ENCODE measurements around the gene ALB. TPM values are rescaled to one million over a fixed set of nuclear protein-coding genes. Genes with fewer than 3 reads are reported as not detected.

The ALB gene
- total and polyA plus RNA-seq, 4 donors: 0.07 to 32.8 (median 4.4) TPM

DNA sequence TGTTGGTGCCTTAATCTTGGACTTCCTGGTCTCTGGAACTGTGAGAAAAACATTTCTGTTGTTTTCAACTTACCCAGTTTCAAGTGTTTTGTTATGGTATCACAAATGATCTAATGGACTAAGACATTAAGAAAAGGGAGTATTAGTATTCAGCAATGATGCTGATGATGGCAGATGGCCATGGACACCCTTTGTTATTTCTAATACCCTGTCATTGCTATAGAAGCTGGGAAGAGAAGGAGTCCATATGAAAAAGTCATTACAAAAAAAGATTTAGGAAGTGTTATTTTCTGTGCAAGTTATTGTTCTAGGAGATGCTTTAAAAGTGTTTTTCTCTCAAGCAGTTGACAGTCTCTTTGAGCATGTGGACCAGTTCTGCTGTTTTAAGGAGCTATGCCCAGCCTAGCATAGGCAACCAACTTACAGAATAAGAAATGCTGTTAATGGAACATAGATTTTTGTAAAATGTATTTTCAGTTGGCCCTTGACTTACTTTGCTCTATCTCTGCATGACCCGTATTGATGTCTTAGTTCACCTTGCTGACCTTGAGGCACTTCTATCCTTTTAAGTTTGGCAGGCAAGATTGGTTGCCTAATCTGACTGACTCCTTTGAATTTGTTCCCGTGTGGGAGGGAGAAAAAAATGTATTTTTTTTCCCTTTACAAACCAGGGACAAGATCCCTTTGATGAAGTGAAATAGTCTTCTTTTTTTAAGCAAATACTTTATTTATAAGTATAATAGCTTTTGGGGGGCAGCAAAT, 25.9 kb downstream of the ALB start:
- Histone ChIP-seq H3K4me1 (ENCODE audit: control insufficient read depth in 5 of 5, insufficient read depth in 5 of 5, low read length in 5 of 5) (peaks cover 0 to 21% (median 0%) of the 10 kb centered on the region in 5 donors), H3K36me3 (ENCODE audit: control insufficient read depth in 4 of 4, insufficient read depth in 4 of 4, low read length in 4 of 4) (no peaks in the 10 kb centered on the region), H3K27me3 (ENCODE audit: control insufficient read depth in 3 of 3, insufficient read depth in 3 of 3, low read length in 2 of 3) (no peaks in the 10 kb centered on the region), H3K4me3 (no peak overlapping the region), H3K9me3 (ENCODE audit: control insufficient read depth in 4 of 4, insufficient read depth in 3 of 4, low read length in 3 of 4) (no peaks in the 10 kb centered on the region), H3K9ac (ENCODE audit: insufficient read depth in 1 of 2, low read length in 2 of 2) (no peak overlapping the region), H3K27ac (ENCODE audit: low read depth in 1 of 2, low read length in 1 of 2) (no peak overlapping the region)
- ATAC-seq (ENCODE audit: insufficient read depth, low FRiP score) (no peak), DNase-seq (peak; percentile 64 to 92 (median 88))
- WGBS, 2 donors: 32 to 63% methylated on average over 2 of the region's 2 CpGs
- TF ChIP-seq, protein P1, sequence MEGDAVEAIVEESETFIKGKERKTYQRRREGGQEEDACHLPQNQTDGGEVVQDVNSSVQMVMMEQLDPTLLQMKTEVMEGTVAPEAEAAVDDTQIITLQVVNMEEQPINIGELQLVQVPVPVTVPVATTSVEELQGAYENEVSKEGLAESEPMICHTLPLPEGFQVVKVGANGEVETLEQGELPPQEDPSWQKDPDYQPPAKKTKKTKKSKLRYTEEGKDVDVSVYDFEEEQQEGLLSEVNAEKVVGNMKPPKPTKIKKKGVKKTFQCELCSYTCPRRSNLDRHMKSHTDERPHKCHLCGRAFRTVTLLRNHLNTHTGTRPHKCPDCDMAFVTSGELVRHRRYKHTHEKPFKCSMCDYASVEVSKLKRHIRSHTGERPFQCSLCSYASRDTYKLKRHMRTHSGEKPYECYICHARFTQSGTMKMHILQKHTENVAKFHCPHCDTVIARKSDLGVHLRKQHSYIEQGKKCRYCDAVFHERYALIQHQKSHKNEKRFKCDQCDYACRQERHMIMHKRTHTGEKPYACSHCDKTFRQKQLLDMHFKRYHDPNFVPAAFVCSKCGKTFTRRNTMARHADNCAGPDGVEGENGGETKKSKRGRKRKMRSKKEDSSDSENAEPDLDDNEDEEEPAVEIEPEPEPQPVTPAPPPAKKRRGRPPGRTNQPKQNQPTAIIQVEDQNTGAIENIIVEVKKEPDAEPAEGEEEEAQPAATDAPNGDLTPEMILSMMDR (IDR thresholded peaks at IDR 0.05; ENCODE audit: control extremely low read depth, extremely low read depth): no peak

DNA sequence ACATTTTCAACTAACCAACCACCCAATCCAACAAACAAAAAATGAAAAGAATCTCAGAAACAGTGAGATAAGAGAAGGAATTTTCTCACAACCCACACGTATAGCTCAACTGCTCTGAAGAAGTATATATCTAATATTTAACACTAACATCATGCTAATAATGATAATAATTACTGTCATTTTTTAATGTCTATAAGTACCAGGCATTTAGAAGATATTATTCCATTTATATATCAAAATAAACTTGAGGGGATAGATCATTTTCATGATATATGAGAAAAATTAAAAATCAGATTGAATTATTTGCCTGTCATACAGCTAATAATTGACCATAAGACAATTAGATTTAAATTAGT, 27.7 kb downstream of the ALB start:
- no peak overlapping the region for H3K27ac ChIP-seq (ENCODE audit: low read depth in 1 of 2, low read length in 1 of 2)
- DNase-seq (no peak), ATAC-seq (ENCODE audit: insufficient read depth, low FRiP score) (no peak)
- no peaks in the 10 kb centered on the region for H3K36me3 ChIP-seq (ENCODE audit: control insufficient read depth in 4 of 4, insufficient read depth in 4 of 4, low read length in 4 of 4)
- H3K27me3 ChIP-seq (ENCODE audit: control insufficient read depth in 3 of 3, insufficient read depth in 3 of 3, low read length in 2 of 3): no peaks in the 10 kb centered on the region
- WGBS, 2 donors: 61 to 81% methylated on average over 1 of the region's 1 CpG
- no peak overlapping the region for H3K9ac ChIP-seq (ENCODE audit: insufficient read depth in 1 of 2, low read length in 2 of 2)
- H3K4me3 ChIP-seq: no peak overlapping the region
- H3K4me1 ChIP-seq (ENCODE audit: control insufficient read depth in 5 of 5, insufficient read depth in 5 of 5, low read length in 5 of 5): peaks cover 0 to 21% (median 0%) of the 10 kb centered on the region in 5 donors
- TF ChIP-seq, protein P1 (IDR thresholded peaks at IDR 0.05; ENCODE audit: control extremely low read depth, extremely low read depth): no peak
- no peaks in the 10 kb centered on the region for H3K9me3 ChIP-seq (ENCODE audit: control insufficient read depth in 4 of 4, insufficient read depth in 3 of 4, low read length in 3 of 4)

DNA sequence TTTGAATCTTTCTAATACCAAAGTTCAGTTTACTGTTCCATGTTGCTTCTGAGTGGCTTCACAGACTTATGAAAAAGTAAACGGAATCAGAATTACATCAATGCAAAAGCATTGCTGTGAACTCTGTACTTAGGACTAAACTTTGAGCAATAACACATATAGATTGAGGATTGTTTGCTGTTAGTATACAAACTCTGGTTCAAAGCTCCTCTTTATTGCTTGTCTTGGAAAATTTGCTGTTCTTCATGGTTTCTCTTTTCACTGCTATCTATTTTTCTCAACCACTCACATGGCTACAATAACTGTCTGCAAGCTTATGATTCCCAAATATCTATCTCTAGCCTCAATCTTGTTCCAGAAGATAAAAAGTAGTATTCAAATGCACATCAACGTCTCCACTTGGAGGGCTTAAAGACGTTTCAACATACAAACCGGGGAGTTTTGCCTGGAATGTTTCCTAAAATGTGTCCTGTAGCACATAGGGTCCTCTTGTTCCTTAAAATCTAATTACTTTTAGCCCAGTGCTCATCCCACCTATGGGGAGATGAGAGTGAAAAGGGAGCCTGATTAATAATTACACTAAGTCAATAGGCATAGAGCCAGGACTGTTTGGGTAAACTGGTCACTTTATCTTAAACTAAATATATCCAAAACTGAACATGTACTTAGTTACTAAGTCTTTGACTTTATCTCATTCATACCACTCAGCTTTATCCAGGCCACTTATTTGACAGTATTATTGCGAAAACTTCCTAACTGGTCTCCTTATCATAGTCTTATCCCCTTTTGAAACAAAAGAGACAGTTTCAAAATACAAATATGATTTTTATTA, 28.3 kb downstream of the ALB start:
- H3K9me3 ChIP-seq (ENCODE audit: control insufficient read depth in 4 of 4, insufficient read depth in 3 of 4, low read length in 3 of 4): no peaks in the 10 kb centered on the region
- DNase-seq (peak in 1 of 3 donors; percentile 14), ATAC-seq (ENCODE audit: insufficient read depth, low FRiP score) (no peak)
- 60 to 82% methylated on average over 5 of the region's 5 CpGs for WGBS, 2 donors
- H3K4me3 ChIP-seq: no peak overlapping the region
- TF ChIP-seq, protein P1 (IDR thresholded peaks at IDR 0.05; ENCODE audit: control extremely low read depth, extremely low read depth): no peak
- no peak overlapping the region for H3K9ac ChIP-seq (ENCODE audit: insufficient read depth in 1 of 2, low read length in 2 of 2)
- no peaks in the 10 kb centered on the region for H3K36me3 ChIP-seq (ENCODE audit: control insufficient read depth in 4 of 4, insufficient read depth in 4 of 4, low read length in 4 of 4)
- no peak overlapping the region for H3K27ac ChIP-seq (ENCODE audit: low read depth in 1 of 2, low read length in 1 of 2)
- H3K27me3 ChIP-seq (ENCODE audit: control insufficient read depth in 3 of 3, insufficient read depth in 3 of 3, low read length in 2 of 3): no peaks in the 10 kb centered on the region
- peaks cover 0 to 21% (median 0%) of the 10 kb centered on the region in 5 donors for H3K4me1 ChIP-seq (ENCODE audit: control insufficient read depth in 5 of 5, insufficient read depth in 5 of 5, low read length in 5 of 5)
